OCI-LY7 (cell line): ENCODE results near the gene PHEX. TPM values are rescaled to one million over a fixed set of nuclear protein-coding genes. Genes with fewer than 3 reads are reported as not detected.

Experiments used
- BruUV-seq: library from RNA; stranded (reverse); fragments of 400-500 nt; replicated peaks from 2 replicates; lab custom pipeline; 2021; lab: Mats Ljungman, UMichigan
- CTCF ChIA-PET: fragments of 300-600 bp; sonication (Branson Sonifier 250); formaldehyde crosslinking; loops from one replicate; lab custom pipeline; 2022; ENCODE audit warnings: antibody characterized with exemption; ENCODE audit not compliant: unreplicated experiment; lab: Charles Lee
- POLR2A ChIA-PET: fragments of 300-600 bp; sonication (Branson Sonifier 250); formaldehyde crosslinking; loops from one replicate; lab custom pipeline; 2022; ENCODE audit warnings: antibody characterized with exemption; lab: Charles Lee
- DNase-seq: peaks from one replicate; pipeline ENCODE4 v3.0.0-alpha.2; 2015; ENCODE audit warnings: low spot score
- H2AFZ ChIP-seq: fragments of 200-600 bp; sonication (generic), shearing (Covaris generic); 2 replicates; pipeline ENCODE4 v1.6.1; 2014; ENCODE audit warnings: mild to moderate bottlenecking, antibody characterized with exemption, low read length, moderate library complexity
- H3K27ac ChIP-seq: fragments of 200-600 bp; sonication (generic); 2 replicates; pipeline ENCODE4 v1.5.1; 2014; ENCODE audit warnings: mixed run types, low read depth, mild to moderate bottlenecking, moderate library complexity, low read length, inconsistent platforms; ENCODE audit not compliant: poor library complexity, severe bottlenecking
- H3K36me3 ChIP-seq: fragments of 200-600 bp; sonication (generic); 2 replicates; pipeline ENCODE4 v1.6.1; 2014; ENCODE audit warnings: mild to moderate bottlenecking, antibody characterized with exemption, low read length, moderate library complexity, mixed read lengths; ENCODE audit not compliant: insufficient read depth
- H3K4me1 ChIP-seq: fragments of 200-600 bp; sonication (generic); 2 replicates; pipeline ENCODE4 v1.5.1; 2014; ENCODE audit warnings: mild to moderate bottlenecking, low read length; ENCODE audit not compliant: insufficient read depth, poor library complexity, severe bottlenecking
- H3K4me2 ChIP-seq: fragments of 200-600 bp; sonication (generic); 2 replicates; pipeline ENCODE4 v1.6.1; 2014; ENCODE audit warnings: mild to moderate bottlenecking, low read length
- H3K4me3 ChIP-seq: fragments of 200-600 bp; sonication (generic); 2 replicates; pipeline ENCODE4 v1.5.1; 2014; ENCODE audit warnings: mild to moderate bottlenecking, low read depth, low read length; ENCODE audit not compliant: poor library complexity, severe bottlenecking
- H3K79me2 ChIP-seq: fragments of 200-600 bp; sonication (generic); 2 replicates; pipeline ENCODE4 v1.6.1; 2016; ENCODE audit warnings: low read depth, mild to moderate bottlenecking, low read length, moderate library complexity, mixed read lengths; ENCODE audit not compliant: insufficient read depth
- H3K9me2 ChIP-seq: fragments of 200-600 bp; sonication (generic); 2 replicates; pipeline ENCODE4 v1.6.1; 2016; ENCODE audit warnings: mild to moderate bottlenecking, low read length, mixed read lengths; ENCODE audit not compliant: insufficient read depth
- H3K9me3 ChIP-seq: fragments of 200-600 bp; sonication (generic); 2 replicates; pipeline ENCODE4 v1.6.1; 2014; ENCODE audit warnings: mild to moderate bottlenecking, mixed run types, low read length, mixed read lengths
- H4K20me1 ChIP-seq: fragments of 200-600 bp; sonication (generic); 2 replicates; pipeline ENCODE4 v1.6.1; 2014; ENCODE audit warnings: mild to moderate bottlenecking, antibody characterized with exemption, low read length, moderate library complexity, mixed read lengths; ENCODE audit not compliant: insufficient read depth
- EZH2phosphoT487 ChIP-seq: fragments of 200-600 bp; sonication (generic); IDR thresholded peaks from 2 replicates; pipeline ENCODE4 v1.6.1; 2018; ENCODE audit warnings: low read depth, borderline replicate concordance, mild to moderate bottlenecking, mixed run types, antibody characterized with exemption, low read length, moderate library complexity, mixed read lengths
- intact Hi-C: fragments of 100-400 bp; cut with micrococcal nuclease; formaldehyde crosslinking; loops from one replicate; pipeline ENCODE4 v1.10.0; 2022; ENCODE audit not compliant: unreplicated experiment
- total RNA-seq, 2 experiments: library from RNA; depleted of rRNA in 1 of 2; stranded (reverse); fragments of >200 nt in 1 of 2; shearing (Covaris generic) in 1 of 2; gene quantifications; 2 replicates each; pipeline ENCODE4 v1.2.3, GENCODE V29; 2014 to 2022
- TF ChIP-seq, protein P1 (sequence below): fragments of 200-600 bp; sonication (generic); conservative IDR thresholded peaks from 2 replicates; pipeline ENCODE4 v1.5.1; 2014; ENCODE audit warnings: mild to moderate bottlenecking, antibody characterized with exemption, low read length, moderate library complexity, mixed read lengths

Gene PHEX
- total RNA-seq, 2 experiments from 2014 or later, result 0.09 TPM; not detected in 1

DNA sequence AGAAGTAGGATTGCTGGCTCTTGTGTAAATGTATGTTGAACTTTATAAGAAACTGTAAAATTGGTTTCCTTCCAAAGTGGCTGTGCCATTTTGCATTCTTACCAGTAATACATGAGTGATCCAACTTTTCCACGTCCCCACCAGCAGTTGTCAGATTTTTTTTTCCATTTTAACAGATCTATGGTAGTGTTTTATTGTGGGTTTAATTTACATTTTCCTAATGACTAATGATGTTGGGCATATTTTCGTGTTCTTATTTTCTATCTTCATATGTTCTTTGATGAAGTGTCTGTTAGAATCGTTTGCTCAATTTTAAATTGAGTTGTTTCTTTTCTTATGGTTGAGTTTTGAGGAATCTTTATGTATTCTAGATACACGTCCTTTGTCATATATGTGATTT, 56.2 kb downstream of the PHEX start:
- H3K9me3 ChIP-seq, result no peaks in the 10 kb centered on the region
- ChIA-PET CTCF (no interaction called here), POLR2A (no interaction called here)
- no peak overlapping the region for H3K27ac ChIP-seq
- TF ChIP-seq, protein P1, sequence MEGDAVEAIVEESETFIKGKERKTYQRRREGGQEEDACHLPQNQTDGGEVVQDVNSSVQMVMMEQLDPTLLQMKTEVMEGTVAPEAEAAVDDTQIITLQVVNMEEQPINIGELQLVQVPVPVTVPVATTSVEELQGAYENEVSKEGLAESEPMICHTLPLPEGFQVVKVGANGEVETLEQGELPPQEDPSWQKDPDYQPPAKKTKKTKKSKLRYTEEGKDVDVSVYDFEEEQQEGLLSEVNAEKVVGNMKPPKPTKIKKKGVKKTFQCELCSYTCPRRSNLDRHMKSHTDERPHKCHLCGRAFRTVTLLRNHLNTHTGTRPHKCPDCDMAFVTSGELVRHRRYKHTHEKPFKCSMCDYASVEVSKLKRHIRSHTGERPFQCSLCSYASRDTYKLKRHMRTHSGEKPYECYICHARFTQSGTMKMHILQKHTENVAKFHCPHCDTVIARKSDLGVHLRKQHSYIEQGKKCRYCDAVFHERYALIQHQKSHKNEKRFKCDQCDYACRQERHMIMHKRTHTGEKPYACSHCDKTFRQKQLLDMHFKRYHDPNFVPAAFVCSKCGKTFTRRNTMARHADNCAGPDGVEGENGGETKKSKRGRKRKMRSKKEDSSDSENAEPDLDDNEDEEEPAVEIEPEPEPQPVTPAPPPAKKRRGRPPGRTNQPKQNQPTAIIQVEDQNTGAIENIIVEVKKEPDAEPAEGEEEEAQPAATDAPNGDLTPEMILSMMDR, result no peak
- TF ChIP-seq EZH2phosphoT487, result no peak
- no peak overlapping the region for H3K4me2 ChIP-seq
- H3K4me3 ChIP-seq, result no peak overlapping the region
- intact Hi-C loops, result no loop called here
- no peaks in the 10 kb centered on the region for H3K36me3 ChIP-seq
- no TSS peak for BruUV-seq
- DNase-seq, result no peak
- H3K4me1 ChIP-seq, result no peaks in the 10 kb centered on the region
- H2AFZ ChIP-seq, result no peak overlapping the region
- no peaks in the 10 kb centered on the region for H3K79me2 ChIP-seq
- H4K20me1 ChIP-seq, result no peaks in the 10 kb centered on the region
- no peaks in the 10 kb centered on the region for H3K9me2 ChIP-seq

DNA sequence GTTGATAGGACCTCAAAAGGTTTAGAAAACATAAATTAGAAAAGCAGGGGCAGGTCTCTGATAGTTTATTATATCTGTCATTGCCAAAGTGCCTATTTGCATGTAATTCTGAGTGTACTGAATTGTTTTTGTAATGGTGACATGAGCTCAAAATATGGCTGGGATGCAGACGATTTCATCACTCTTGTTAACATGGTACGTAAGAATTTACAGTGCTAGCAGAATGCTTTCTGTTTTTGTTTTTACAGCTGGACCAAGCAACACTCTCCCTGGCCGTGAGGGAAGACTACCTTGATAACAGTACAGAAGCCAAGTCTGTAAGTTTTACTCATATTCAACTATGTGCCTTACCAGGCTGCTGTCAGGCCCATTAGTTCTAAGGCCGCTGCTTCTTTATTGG, 58.1 kb downstream of the PHEX start:
- Histone ChIP-seq H3K9me3 (no peaks in the 10 kb centered on the region), H3K36me3 (no peaks in the 10 kb centered on the region), H3K9me2 (no peaks in the 10 kb centered on the region), H3K27ac (no peak overlapping the region), H3K4me2 (no peak overlapping the region), H3K4me1 (no peaks in the 10 kb centered on the region), H3K79me2 (no peaks in the 10 kb centered on the region), H4K20me1 (no peaks in the 10 kb centered on the region), H3K4me3 (no peak overlapping the region), H2AFZ (no peak overlapping the region)
- no peak for DNase-seq
- ChIA-PET CTCF (no interaction called here), POLR2A (no interaction called here)
- BruUV-seq, result no TSS peak
- intact Hi-C loops, result no loop called here
- TF ChIP-seq EZH2phosphoT487, result no peak
- TF ChIP-seq, protein P1, result no peak

DNA sequence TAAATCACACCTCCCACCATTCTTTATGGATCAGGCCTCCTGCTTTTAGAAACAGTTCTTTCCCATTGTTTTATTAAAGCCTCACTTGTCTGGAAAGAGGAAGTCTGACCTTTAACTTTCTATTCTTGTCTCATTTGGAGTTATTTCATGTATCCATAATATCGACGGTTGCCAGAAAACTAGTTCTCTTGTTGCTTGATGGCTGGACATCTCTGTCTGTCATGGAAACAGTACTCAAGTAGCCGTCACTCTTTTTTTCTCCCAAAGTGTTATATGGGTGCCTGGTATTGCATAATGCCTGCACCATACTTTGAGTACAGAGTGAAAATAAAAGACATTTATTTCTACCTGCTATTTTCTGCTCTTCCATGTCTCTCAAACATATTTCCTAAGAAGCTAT, 61.4 kb downstream of the PHEX start:
- TF ChIP-seq EZH2phosphoT487, result no peak
- TF ChIP-seq, protein P1, result no peak
- H3K4me3 ChIP-seq, result no peak overlapping the region
- CTCF ChIA-PET, result no interaction called here
- no peak overlapping the region for H3K27ac ChIP-seq
- no peak overlapping the region for H3K4me2 ChIP-seq
- DNase-seq, result no peak
- POLR2A ChIA-PET, result interaction anchor here (0.5 kb wide), 1 partner anchor 9 kb away, joined by 3 read pairs; no protein-coding TSS in a partner anchor
- H2AFZ ChIP-seq, result no peak overlapping the region
- no TSS peak for BruUV-seq
- H4K20me1 ChIP-seq, result no peaks in the 10 kb centered on the region
- no peaks in the 10 kb centered on the region for H3K9me2 ChIP-seq
- H3K79me2 ChIP-seq, result no peaks in the 10 kb centered on the region
- no peaks in the 10 kb centered on the region for H3K4me1 ChIP-seq
- no peaks in the 10 kb centered on the region for H3K9me3 ChIP-seq
- intact Hi-C loops, result no loop called here
- H3K36me3 ChIP-seq, result no peaks in the 10 kb centered on the region
